Esophagus (tissue), 2 donors: ENCODE data around the gene WDR1. TPM values are rescaled to one million over a fixed set of nuclear protein-coding genes. Genes with fewer than 3 reads are reported as not detected.

ENCODE experiments used
- H3K27ac ChIP-seq, 2 donors: one replicate each; pipeline ENCODE4 v1.5.1; 2013; ENCODE audit warnings: low read depth in 2 of 2, mild to moderate bottlenecking in 2 of 2, inconsistent platforms in 1 of 2, low read length in 1 of 2, moderate library complexity in 1 of 2
- H3K27me3 ChIP-seq, 2 donors: one replicate each; pipeline ENCODE4 v1.6.1; 2013; ENCODE audit warnings: low read length in 2 of 2, control low read depth in 1 of 2, mild to moderate bottlenecking in 1 of 2; ENCODE audit not compliant: insufficient read depth in 2 of 2, control insufficient read depth in 1 of 2
- H3K36me3 ChIP-seq, 2 donors: one replicate each; pipeline ENCODE4 v1.6.1; 2013; ENCODE audit warnings: low read length in 1 of 2; ENCODE audit not compliant: control insufficient read depth in 2 of 2, insufficient read depth in 2 of 2
- H3K4me1 ChIP-seq, 2 donors: one replicate each; pipeline ENCODE4 v1.6.1; 2013; ENCODE audit warnings: low read length in 1 of 2; ENCODE audit not compliant: control insufficient read depth in 2 of 2, insufficient read depth in 2 of 2
- H3K4me3 ChIP-seq, 2 donors: one replicate each; pipeline ENCODE4 v1.5.1; 2013; ENCODE audit warnings: low read length in 2 of 2, mild to moderate bottlenecking in 2 of 2, low read depth in 1 of 2, moderate library complexity in 1 of 2
- H3K9me3 ChIP-seq, 2 donors: one replicate each; pipeline ENCODE4 v1.6.1; 2013; ENCODE audit warnings: mild to moderate bottlenecking in 2 of 2, low read depth in 1 of 2, low read length in 1 of 2, moderate library complexity in 1 of 2; ENCODE audit not compliant: control insufficient read depth in 2 of 2, insufficient read depth in 1 of 2
- WGBS, 2 donors: extraction: QIAGEN DNeasy Blood & Tissue Kit; methylation state at CpG; one replicate each; pipeline ENCODE4 v1.1.7; 2013; 5-methylcytosine and 5-hydroxymethylcytosine counted together
- polyA plus RNA-seq, 2 donors: library from polyadenylated mRNA; stranded (reverse); fragments of 200-250 nt; gene quantifications; one replicate each; pipeline ENCODE4 v1.2.3, GENCODE V29; 2013
- donor health status: healthy with polysubstance abuse.
- donor health status: Bipolar disorder and iron deficiency.

Gene WDR1
- polyA plus RNA-seq, 2 donors, result 73.8 to 170 TPM

- H3K4me1 ChIP-seq, result peaks cover 5 to 7% of the 10 kb centered on the region in 2 donors
- H3K36me3 ChIP-seq, result no peaks in the 10 kb centered on the region
- 43 to 45% methylated on average over 4 of the region's 4 CpGs for WGBS, 2 donors
- H3K27me3 ChIP-seq, result no peaks in the 10 kb centered on the region
- no peaks in the 10 kb centered on the region for H3K9me3 ChIP-seq
- H3K4me3 ChIP-seq, result no peak overlapping the region
- H3K27ac ChIP-seq, result no peak overlapping the region
Measured at GRCh38 chr4:10028910-10029309, 87.7 kb downstream of the WDR1 start.

GRCh38 chr4:10026485-10026884, 90.1 kb downstream of the WDR1 start:
- 70 to 72% methylated on average over 9 of the region's 9 CpGs for WGBS, 2 donors
- H3K27me3 ChIP-seq, result no peaks in the 10 kb centered on the region
- H3K9me3 ChIP-seq, result no peaks in the 10 kb centered on the region
- H3K4me3 ChIP-seq, result no peak overlapping the region
- H3K27ac ChIP-seq, result no peak overlapping the region
- H3K4me1 ChIP-seq, result peaks cover 0 to 18% of the 10 kb centered on the region in 2 donors
- H3K36me3 ChIP-seq, result no peaks in the 10 kb centered on the region

- Histone ChIP-seq H3K27me3 (no peaks in the 10 kb centered on the region), H3K36me3 (no peaks in the 10 kb centered on the region), H3K4me3 (no peak overlapping the region), H3K27ac (no peak overlapping the region), H3K4me1 (peaks cover 0 to 27% of the 10 kb centered on the region in 2 donors), H3K9me3 (no peaks in the 10 kb centered on the region)
- WGBS, 2 donors, result 77 to 78% methylated on average over 3 of the region's 3 CpGs
Measured at GRCh38 chr4:10025230-10025806, 91.3 kb downstream of the WDR1 start.

Other genes with a start within 250 kb of the WDR1 start
- gene SLC2A9, start 95.3 kb downstream of the WDR1 start, polyA plus RNA-seq, result 1 to 10 TPM; 4.1 to 5.8 TPM